Endothelial cell of umbilical vein (primary cell): ENCODE data around the gene SORCS2. TPM values are rescaled to one million over a fixed set of nuclear protein-coding genes. Genes with fewer than 3 reads are reported as not detected.

Source experiments
- BruUV-seq: library from RNA; stranded (reverse); fragments of 400-500 nt; replicated peaks from 2 replicates; lab custom pipeline; 2021; lab: Mats Ljungman, UMichigan
- CTCF ChIA-PET: fragments of 300-600, 350-600 bp; sonication (Branson Sonifier 250); formaldehyde crosslinking; loops from one replicate; lab custom pipeline; 2021; ENCODE audit warnings: antibody characterized with exemption, inconsistent platforms; lab: Charles Lee
- POLR2A ChIA-PET: fragments of 300-600, 350-600 bp; sonication (Branson Sonifier 250); formaldehyde crosslinking; loops from one replicate; lab custom pipeline; 2021; ENCODE audit warnings: antibody characterized with exemption, inconsistent platforms; lab: Charles Lee
- DNase-seq: peaks from one replicate; pipeline ENCODE4 v3.0.0-alpha.2; 2011; ENCODE audit warnings: low read depth, low spot score
- FAIRE-seq: peaks from 2 replicates; lab custom pipeline; 2011; peaks lifted over from hg19 to GRCh38; lab: Jason Lieb, UNC
- H2AFZ ChIP-seq: 2 replicates; pipeline ENCODE4 v1.6.0; 2012; ENCODE audit warnings: low read depth, low read length, control low read depth, inconsistent platforms
- H3K27ac ChIP-seq: 2 replicates; pipeline ENCODE4 v1.5.1; 2011; ENCODE audit warnings: low read depth, mild to moderate bottlenecking, control low read depth, low read length, moderate library complexity; ENCODE audit not compliant: insufficient read depth
- H3K27me3 ChIP-seq, 2 experiments: 2 replicates each; pipeline versions ENCODE4 v1.6.0 to v1.6.1; 2011; ENCODE audit warnings: low read length in 2 of 2, mixed read lengths in 1 of 2; ENCODE audit not compliant: control insufficient read depth in 2 of 2, insufficient read depth in 2 of 2
- H3K36me3 ChIP-seq, 2 experiments: 2 replicates in 1 of 2; 3 replicates in 1 of 2; pipeline ENCODE4 v1.5.1; 2011; ENCODE audit warnings: low read length in 2 of 2, mild to moderate bottlenecking in 1 of 2, moderate library complexity in 1 of 2; ENCODE audit not compliant: control insufficient read depth in 2 of 2, insufficient read depth in 2 of 2; ENCODE audit errors: extremely low read depth in 1 of 2
- H3K4me1 ChIP-seq: 3 replicates; pipeline ENCODE4 v1.5.1; 2011; ENCODE audit warnings: mild to moderate bottlenecking, low read length; ENCODE audit not compliant: control insufficient read depth, insufficient read depth; ENCODE audit errors: extremely low read depth
- H3K4me2 ChIP-seq: 2 replicates; pipeline ENCODE4 v1.6.1; 2011; ENCODE audit warnings: low read length, control low read depth, mixed read lengths; ENCODE audit not compliant: insufficient read depth
- H3K4me3 ChIP-seq, 3 experiments: fragments of 200-600 bp in 1 of 3; sonication (generic), shearing (Covaris generic) in 1 of 3; replicated peaks in 1 of 3; 2 replicates each; pipeline ENCODE4 v1.5.1; 2011 to 2016; ENCODE audit warnings: control low read depth in 3 of 3, low read length in 3 of 3, mild to moderate bottlenecking in 2 of 3, inconsistent platforms in 1 of 3, low read depth in 1 of 3, moderate library complexity in 1 of 3; ENCODE audit not compliant: insufficient read depth in 1 of 3
- H3K79me2 ChIP-seq: 2 replicates; pipeline ENCODE4 v1.6.0; 2012; ENCODE audit warnings: low read length, inconsistent platforms; ENCODE audit not compliant: control insufficient read depth, insufficient read depth
- H3K9ac ChIP-seq: replicated peaks from 2 replicates; pipeline ENCODE3; 2011; ENCODE audit warnings: low read length, control low read depth; ENCODE audit not compliant: insufficient read depth; ENCODE audit errors: extremely low read depth
- H3K9me1 ChIP-seq: replicated peaks from 3 replicates; pipeline ENCODE4 v1.6.0; 2011; ENCODE audit warnings: mild to moderate bottlenecking, low read length; ENCODE audit not compliant: control insufficient read depth, insufficient read depth; ENCODE audit errors: extremely low read depth
- H3K9me3 ChIP-seq: replicated peaks from 2 replicates; pipeline ENCODE4 v1.5.1; 2012; ENCODE audit warnings: low read length, inconsistent platforms; ENCODE audit not compliant: control insufficient read depth, insufficient read depth
- H4K20me1 ChIP-seq: replicated peaks from 2 replicates; pipeline ENCODE3; 2011; ENCODE audit warnings: mild to moderate bottlenecking, low read length; ENCODE audit not compliant: control insufficient read depth, insufficient read depth; ENCODE audit errors: extremely low read depth
- CTCF ChIP-seq, 2 donors: IDR thresholded peaks; 1 replicate in 1 of 2; 2 replicates in 1 of 2; pipeline ENCODE4 v1.5.1; 2011; ENCODE audit warnings: low read length in 2 of 2, mild to moderate bottlenecking in 2 of 2, moderate library complexity in 2 of 2, control low read depth in 1 of 2, inconsistent platforms in 1 of 2, low read depth in 1 of 2; ENCODE audit not compliant: insufficient read depth in 1 of 2; ENCODE audit errors: extremely low read depth in 1 of 2
- EZH2 ChIP-seq: IDR thresholded peaks from 2 replicates; pipeline ENCODE4 v1.6.1; 2012; ENCODE audit warnings: borderline replicate concordance, low read depth, mild to moderate bottlenecking, moderate library complexity, low read length, inconsistent platforms; ENCODE audit not compliant: severe bottlenecking
- FOS ChIP-seq: IDR thresholded peaks from 2 replicates; pipeline ENCODE4 v1.6.1; 2011; ENCODE audit warnings: mild to moderate bottlenecking, low read length, moderate library complexity, borderline replicate concordance; ENCODE audit not compliant: insufficient read depth
- GATA2 ChIP-seq: IDR thresholded peaks from 2 replicates; pipeline ENCODE4 v1.7.0; 2011; ENCODE audit warnings: low read depth, mild to moderate bottlenecking, moderate library complexity, mixed read lengths, low read length; ENCODE audit not compliant: insufficient read length, insufficient read depth
- JUN ChIP-seq: IDR thresholded peaks from 2 replicates; pipeline ENCODE4 v1.6.1; 2011; ENCODE audit warnings: borderline replicate concordance, low read depth; ENCODE audit not compliant: insufficient read length, insufficient read depth
- MAX ChIP-seq: IDR thresholded peaks from 2 replicates; pipeline ENCODE4 v1.6.1; 2011; ENCODE audit not compliant: insufficient read depth, insufficient read length
- MYC ChIP-seq: IDR thresholded peaks from one replicate; pipeline ENCODE4 v1.6.1; 2011; ENCODE audit warnings: mild to moderate bottlenecking, low read depth, low read length
- POLR2A ChIP-seq: IDR thresholded peaks from 2 replicates; pipeline ENCODE4 v1.6.1; 2012; ENCODE audit warnings: low read depth, mild to moderate bottlenecking, control low read depth, low read length
- POLR2AphosphoS5 ChIP-seq: IDR thresholded peaks from 2 replicates; pipeline ENCODE4 v1.6.1; 2012; ENCODE audit warnings: low read depth, mild to moderate bottlenecking, control low read depth, low read length, moderate library complexity; ENCODE audit not compliant: insufficient read depth
- dilution Hi-C: fragments of 300-500 bp; cut with MboI; formaldehyde crosslinking; loops from one replicate; pipeline ENCODE4 v1.15.0; 2019; ENCODE audit warnings: low sequenced_read_pairs; ENCODE audit not compliant: extremely low pct_ligation_motif_present
- intact Hi-C: fragments of 100-400 bp; cut with micrococcal nuclease; formaldehyde crosslinking; loops from one replicate; pipeline ENCODE4 v1.10.0; 2022
- polyA plus RNA-seq, 4 experiments: library from polyadenylated mRNA; depleted of rRNA in 3 of 4; stranded (reverse) in 3 of 4; unstranded in 1 of 4; fragments of >200 nt; gene quantifications; 2 replicates each; pipeline versions ENCODE4 v1.2.1 to v1.2.3, GENCODE V29; 2011 to 2012; ENCODE audit warnings: missing spikeins in 1 of 4
- total RNA-seq: library from RNA; stranded (reverse); gene quantifications from 2 replicates; pipeline ENCODE4 v1.2.3, GENCODE V29; 2021

The SORCS2 gene
- total and polyA plus RNA-seq, 2 donors (not counting 3 experiments of a cell fraction or from before 2014, with no cell fraction given): not detected

- ChIA-PET CTCF (no interaction called here), POLR2A (no interaction called here)
- no peak overlapping the region for H3K4me3 ChIP-seq
- no peaks in the 10 kb centered on the region for H3K9me1 ChIP-seq
- no peaks in the 10 kb centered on the region for H3K4me1 ChIP-seq
- H3K27me3 ChIP-seq: no peaks in the 10 kb centered on the region
- H3K27ac ChIP-seq: no peak overlapping the region
- H3K9ac ChIP-seq: no peak overlapping the region
- DNase-seq (no peak), FAIRE-seq (no peak)
- intact Hi-C loops: no loop called here
- no peaks in the 10 kb centered on the region for H4K20me1 ChIP-seq
- H2AFZ ChIP-seq: no peak overlapping the region
- no peaks in the 10 kb centered on the region for H3K9me3 ChIP-seq
- H3K4me2 ChIP-seq: no peak overlapping the region
- no peaks in the 10 kb centered on the region for H3K36me3 ChIP-seq
- no peak for TF ChIP-seq CTCF (IDR thresholded peaks at IDR 0.05; ENCODE audit: extremely low read depth in 1 of 2, insufficient read depth in 1 of 2, low read depth in 1 of 2, low read length in 2 of 2)
- H3K79me2 ChIP-seq: no peaks in the 10 kb centered on the region
- dilution Hi-C loops: no loop called here
- BruUV-seq: no TSS peak
These were observed 274.6 kb downstream of the SORCS2 start for GRCh38 chr4:7466904-7467303.

- no peaks in the 10 kb centered on the region for H3K9me3 ChIP-seq
- no peak overlapping the region for H3K4me3 ChIP-seq
- H3K36me3 ChIP-seq: no peaks in the 10 kb centered on the region
- H2AFZ ChIP-seq: no peak overlapping the region
- ChIA-PET POLR2A (no interaction called here), CTCF (no interaction called here)
- no peaks in the 10 kb centered on the region for H4K20me1 ChIP-seq
- no peaks in the 10 kb centered on the region for H3K9me1 ChIP-seq
- no peaks in the 10 kb centered on the region for H3K27me3 ChIP-seq
- no peak for DNase-seq
- no peak overlapping the region for H3K4me2 ChIP-seq
- H3K9ac ChIP-seq: no peak overlapping the region
- BruUV-seq: no TSS peak
- H3K79me2 ChIP-seq: no peaks in the 10 kb centered on the region
- dilution Hi-C loops (no loop called here), intact Hi-C loops (no loop called here)
- TF ChIP-seq POLR2A (no peak), MAX (no peak), JUN (no peak), GATA2 (no peak), POLR2AphosphoS5 (no peak), FOS (no peak), CTCF (IDR thresholded peaks at IDR 0.05; ENCODE audit: extremely low read depth in 1 of 2, insufficient read depth in 1 of 2, low read depth in 1 of 2, low read length in 2 of 2) (no peak), EZH2 (no peak), MYC (no peak)
- FAIRE-seq: no peak
- no peaks in the 10 kb centered on the region for H3K4me1 ChIP-seq
- no peak overlapping the region for H3K27ac ChIP-seq
These were observed 275.1 kb downstream of the SORCS2 start for GRCh38 chr4:7467471-7467870.
